KMS-11 (cell line): ENCODE measurements around the gene OVOL3.

Source experiments
- H2AFZ ChIP-seq: fragments of 200-600 bp; sonication (generic); 2 replicates; pipeline ENCODE4 v1.6.1; 2016; ENCODE audit warnings: antibody characterized with exemption, mixed run types, low read depth
- H3K27ac ChIP-seq: fragments of 200-600 bp; sonication (generic); 2 replicates; pipeline ENCODE4 v1.6.1; 2016; ENCODE audit warnings: mild to moderate bottlenecking, mixed run types
- H3K27me3 ChIP-seq: fragments of 200-600 bp; sonication (generic); 2 replicates; pipeline ENCODE4 v1.6.1; 2017; ENCODE audit warnings: mild to moderate bottlenecking, low read depth, mixed run types, moderate library complexity; ENCODE audit not compliant: insufficient read depth
- H3K36me3 ChIP-seq: fragments of 200-600 bp; sonication (generic); 2 replicates; pipeline ENCODE4 v1.6.1; 2017; ENCODE audit warnings: mild to moderate bottlenecking, mixed run types; ENCODE audit not compliant: insufficient read depth
- H3K4me1 ChIP-seq: fragments of 200-600 bp; sonication (generic); 2 replicates; pipeline ENCODE4 v1.6.1; 2016; ENCODE audit warnings: mild to moderate bottlenecking, low read depth, mixed run types; ENCODE audit not compliant: poor library complexity, severe bottlenecking
- H3K4me2 ChIP-seq: fragments of 200-600 bp; sonication (generic); 2 replicates; pipeline ENCODE4 v1.7.0; 2016; ENCODE audit warnings: mild to moderate bottlenecking, mixed run types
- H3K4me3 ChIP-seq: fragments of 200-600 bp; sonication (generic); IDR thresholded peaks from 2 replicates; pipeline ENCODE4 v1.6.1; 2017; ENCODE audit warnings: low read depth, low read length, mixed read lengths; ENCODE audit not compliant: insufficient read depth
- H3K79me2 ChIP-seq: fragments of 200-600 bp; sonication (generic); 2 replicates; pipeline ENCODE4 v1.6.1; 2016; ENCODE audit warnings: low read depth, mixed run types; ENCODE audit not compliant: insufficient read depth
- H3K9ac ChIP-seq: fragments of 200-600 bp; sonication (generic); 2 replicates; pipeline ENCODE4 v1.6.1; 2016; ENCODE audit warnings: mild to moderate bottlenecking, mixed run types
- H4K20me1 ChIP-seq: fragments of 200-600 bp; sonication (generic); 2 replicates; pipeline ENCODE4 v1.6.1; 2016; ENCODE audit warnings: mild to moderate bottlenecking, mixed run types; ENCODE audit not compliant: insufficient read depth
- CTCF ChIP-seq: fragments of 200-600 bp; sonication (generic); conservative IDR thresholded peaks from 2 replicates; pipeline ENCODE4 v1.6.1; 2017; ENCODE audit warnings: low read depth, mild to moderate bottlenecking, antibody characterized with exemption, low read length, moderate library complexity, mixed read lengths

Gene OVOL3

GRCh38 chr19:36106991-36107390, 4.0 kb upstream of the OVOL3 start:
- no peaks in the 10 kb centered on the region for H3K27me3 ChIP-seq
- no peaks in the 10 kb centered on the region; the same call in 1 of the 2 replicates for H3K36me3 ChIP-seq
- H3K4me3 ChIP-seq, result no peak overlapping the region
- no peak overlapping the region for H3K4me2 ChIP-seq
- H3K9ac ChIP-seq, result no peak overlapping the region
- no peak overlapping the region for H2AFZ ChIP-seq
- H3K4me1 ChIP-seq, result peaks cover 14% of the 10 kb centered on the region
- no peaks in the 10 kb centered on the region for H4K20me1 ChIP-seq
- no peak overlapping the region for H3K27ac ChIP-seq
- H3K79me2 ChIP-seq, result no peaks in the 10 kb centered on the region
- no peak for TF ChIP-seq CTCF

- Histone ChIP-seq H3K4me1 (peaks cover 14% of the 10 kb centered on the region), H3K9ac (no peak overlapping the region), H3K4me3 (no peak overlapping the region), H4K20me1 (no peaks in the 10 kb centered on the region), H2AFZ (no peak overlapping the region), H3K36me3 (no peaks in the 10 kb centered on the region), H3K27me3 (no peaks in the 10 kb centered on the region), H3K4me2 (no peak overlapping the region), H3K27ac (no peak overlapping the region), H3K79me2 (no peaks in the 10 kb centered on the region; the same call in 1 of the 2 replicates)
- no peak for TF ChIP-seq CTCF
Observed at GRCh38 chr19:36108684-36109083, 2.3 kb upstream of the OVOL3 start.

- no peak for TF ChIP-seq CTCF
- Histone ChIP-seq H3K9ac (no peak overlapping the region), H3K27ac (no peak overlapping the region), H3K27me3 (no peaks in the 10 kb centered on the region), H3K4me3 (no peak overlapping the region), H3K4me2 (no peak overlapping the region), H2AFZ (no peak overlapping the region), H3K79me2 (no peaks in the 10 kb centered on the region; the same call in 1 of the 2 replicates), H3K36me3 (no peaks in the 10 kb centered on the region), H3K4me1 (peaks cover 8% of the 10 kb centered on the region), H4K20me1 (no peaks in the 10 kb centered on the region)
Observed at GRCh38 chr19:36111200-36111539, 227 bp downstream of the OVOL3 start.

- Histone ChIP-seq H3K27ac (no peak overlapping the region), H3K4me2 (no peak overlapping the region)
Observed at GRCh38 chr19:36112678-36113077, 1.7 kb downstream of the OVOL3 start.

More at GRCh38 chr19:36112678-36113077, 1.7 kb downstream of the OVOL3 start:
- H3K27me3 ChIP-seq, result no peaks in the 10 kb centered on the region
- peaks cover 3% of the 10 kb centered on the region; the same call in 1 of the 2 replicates for H3K36me3 ChIP-seq
- no peak overlapping the region for H3K4me3 ChIP-seq
- H2AFZ ChIP-seq, result no peak overlapping the region
- H3K4me1 ChIP-seq, result peaks cover 12% of the 10 kb centered on the region
- TF ChIP-seq CTCF, result no peak
- H3K9ac ChIP-seq, result no peak overlapping the region
- H4K20me1 ChIP-seq, result no peaks in the 10 kb centered on the region
- no peaks in the 10 kb centered on the region; the same call in 1 of the 2 replicates for H3K79me2 ChIP-seq
